IPS-15b (cell line): ENCODE measurements around the gene FAF1.
"Not testable (repeated sequence)": the region's sequence is repeated elsewhere in the genome, so short reads cannot be mapped to it uniquely, and the experiment has no call there.

Experiments used
- H3K27me3 ChIP-seq: one replicate; pipeline ENCODE4 v1.6.1; 2013; ENCODE audit warnings: low read length; ENCODE audit not compliant: control insufficient read depth, insufficient read depth
- H3K36me3 ChIP-seq: one replicate; pipeline ENCODE4 v1.6.1; 2013; ENCODE audit warnings: low read length; ENCODE audit not compliant: control insufficient read depth, insufficient read depth
- H3K4me1 ChIP-seq: one replicate; pipeline ENCODE4 v1.6.1; 2013; ENCODE audit warnings: mild to moderate bottlenecking, low read length; ENCODE audit not compliant: control insufficient read depth, insufficient read depth
- H3K4me3 ChIP-seq: one replicate; pipeline ENCODE4 v1.5.1; 2013; ENCODE audit warnings: low read depth, low read length
- H3K9ac ChIP-seq: one replicate; pipeline ENCODE4 v1.6.1; 2013; ENCODE audit warnings: low read depth, mild to moderate bottlenecking, low read length
- H3K9me3 ChIP-seq: one replicate; pipeline ENCODE4 v1.6.1; 2013; ENCODE audit warnings: mild to moderate bottlenecking, low read length; ENCODE audit not compliant: control insufficient read depth, insufficient read depth

Gene FAF1

DNA sequence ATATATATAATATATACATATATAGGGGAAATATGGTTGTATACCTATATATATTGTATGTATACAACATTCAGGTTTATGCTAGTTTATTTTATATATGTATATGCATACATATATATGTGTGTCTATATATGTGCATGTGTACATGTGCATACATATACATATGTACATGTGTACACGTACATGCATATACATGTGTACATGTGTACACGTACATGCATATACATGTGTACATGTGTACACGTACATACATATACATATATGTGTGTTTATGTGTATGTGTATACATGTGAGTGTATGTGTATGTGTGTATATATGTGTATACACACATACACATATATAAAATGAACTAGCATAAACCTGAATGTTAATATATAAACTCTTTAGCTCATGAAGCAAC is 220.9 kb downstream of the FAF1 start:
- Histone ChIP-seq H3K27me3 (no peaks in the 10 kb centered on the region), H3K9me3 (no peaks in the 10 kb centered on the region), H3K4me3 (no peak overlapping the region), H3K9ac (no peak overlapping the region), H3K4me1 (no peaks in the 10 kb centered on the region), H3K36me3 (no peaks in the 10 kb centered on the region)

DNA sequence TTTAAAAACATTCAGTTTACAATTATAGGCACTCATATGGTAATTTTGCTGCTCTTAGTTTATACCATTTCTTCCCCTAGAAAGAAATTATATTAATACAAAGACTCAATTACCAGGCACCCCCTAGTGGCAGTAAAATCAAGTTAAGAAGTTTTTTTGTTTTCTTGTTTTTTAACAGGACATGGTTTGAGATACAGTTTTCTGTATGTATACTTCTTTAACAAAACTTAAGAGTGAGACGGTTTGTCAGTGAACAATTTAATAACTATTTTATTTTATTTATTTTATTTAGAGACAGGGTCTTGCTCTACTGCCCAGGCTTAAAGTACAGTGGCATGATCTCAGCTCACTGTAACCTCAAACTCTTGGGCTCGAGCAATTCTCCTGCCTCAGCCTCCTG is 224.6 kb downstream of the FAF1 start:
- no peak overlapping the region for H3K4me3 ChIP-seq
- no peaks in the 10 kb centered on the region for H3K4me1 ChIP-seq
- H3K27me3 ChIP-seq, result no peaks in the 10 kb centered on the region
- H3K36me3 ChIP-seq, result no peaks in the 10 kb centered on the region
- no peaks in the 10 kb centered on the region for H3K9me3 ChIP-seq
- H3K9ac ChIP-seq, result no peak overlapping the region

DNA sequence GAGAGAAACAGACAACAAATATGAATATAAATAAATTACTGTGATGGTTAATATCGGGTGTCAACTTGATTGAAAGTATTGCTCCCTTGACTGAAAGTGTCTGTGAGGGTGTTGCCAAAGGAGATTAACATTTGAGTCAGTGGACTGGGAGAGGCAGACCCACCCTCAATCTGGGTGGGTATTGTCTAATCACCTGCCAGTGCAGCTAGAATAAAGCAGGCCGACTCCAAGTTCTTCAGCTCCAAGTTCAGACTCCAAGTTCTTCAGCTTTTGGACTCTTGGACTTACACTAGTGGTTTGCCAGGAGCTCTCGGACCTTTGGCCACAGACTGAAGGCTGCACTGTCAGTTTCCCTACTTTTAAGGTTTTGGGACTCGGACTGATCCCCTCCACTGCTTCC is 232.5 kb downstream of the FAF1 start:
- H3K27me3 ChIP-seq, H3K4me3 ChIP-seq, H3K9ac ChIP-seq, H3K36me3 ChIP-seq, H3K4me1 ChIP-seq, H3K9me3 ChIP-seq: not testable (repeated sequence)

DNA sequence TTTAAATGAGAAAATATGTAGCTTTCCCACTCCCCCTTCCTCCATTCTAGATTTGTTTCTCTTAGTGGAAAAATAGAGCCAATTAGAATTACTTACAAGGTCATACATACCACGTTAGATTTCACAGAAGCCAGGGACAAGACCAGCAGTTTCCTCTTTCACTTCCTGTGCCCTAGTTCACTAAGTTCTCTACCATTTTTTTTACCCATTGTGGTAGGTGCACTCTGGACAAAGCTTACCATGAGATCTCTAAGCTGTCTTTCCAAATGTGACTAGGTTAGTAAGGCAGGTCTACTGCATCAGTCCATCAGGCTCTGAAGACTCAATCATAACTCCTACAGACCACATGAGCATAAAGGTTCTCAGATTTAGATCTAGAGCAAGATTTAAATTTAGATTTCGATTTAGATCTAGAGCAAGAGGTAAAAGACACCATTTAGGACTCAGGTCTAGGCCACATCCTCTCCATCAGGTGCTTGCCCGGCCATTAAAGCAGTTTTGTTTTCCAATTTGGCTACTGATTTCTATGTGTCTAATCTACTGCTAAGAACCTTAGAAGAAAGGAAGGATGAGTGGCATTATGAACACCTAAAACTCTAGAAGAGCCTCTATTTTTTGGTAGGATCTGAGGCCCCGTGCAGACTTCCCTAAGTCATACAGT is 235.3 kb downstream of the FAF1 start:
- Histone ChIP-seq H3K36me3 (no peaks in the 10 kb centered on the region), H3K9ac (no peak overlapping the region), H3K4me3 (no peak overlapping the region), H3K4me1 (no peaks in the 10 kb centered on the region), H3K9me3 (no peaks in the 10 kb centered on the region), H3K27me3 (no peaks in the 10 kb centered on the region)

DNA sequence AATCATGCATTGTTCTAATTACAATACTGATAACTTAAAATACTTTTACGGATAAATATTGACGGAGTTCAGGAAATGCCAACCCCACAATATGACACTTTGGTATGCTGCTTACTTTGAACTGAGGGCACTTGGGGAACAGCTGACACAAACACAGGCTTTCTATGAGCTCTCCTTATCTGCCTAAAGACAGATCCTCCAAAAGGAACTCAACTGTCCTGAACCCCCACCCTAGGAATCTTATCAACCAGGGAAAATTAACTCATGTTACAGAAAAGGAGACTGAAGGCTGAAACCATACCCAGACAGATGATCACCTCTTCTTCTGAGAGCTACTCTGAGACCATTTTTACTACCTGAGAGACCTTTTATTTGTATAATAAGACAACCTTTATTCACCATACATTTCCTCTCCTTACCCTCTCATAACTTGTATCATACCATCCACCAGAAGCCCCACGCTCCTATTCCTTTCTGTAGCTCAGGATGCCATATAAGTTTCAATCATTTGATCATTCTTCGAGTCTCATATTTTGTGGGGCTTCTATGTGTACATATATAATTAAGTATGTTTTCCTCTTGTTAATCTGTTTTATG is 239.5 kb downstream of the FAF1 start:
- Histone ChIP-seq H3K27me3 (no peaks in the 10 kb centered on the region), H3K9me3 (no peaks in the 10 kb centered on the region), H3K4me3 (no peak overlapping the region), H3K4me1 (peaks cover 8% of the 10 kb centered on the region), H3K9ac (no peak overlapping the region), H3K36me3 (no peaks in the 10 kb centered on the region)

DNA sequence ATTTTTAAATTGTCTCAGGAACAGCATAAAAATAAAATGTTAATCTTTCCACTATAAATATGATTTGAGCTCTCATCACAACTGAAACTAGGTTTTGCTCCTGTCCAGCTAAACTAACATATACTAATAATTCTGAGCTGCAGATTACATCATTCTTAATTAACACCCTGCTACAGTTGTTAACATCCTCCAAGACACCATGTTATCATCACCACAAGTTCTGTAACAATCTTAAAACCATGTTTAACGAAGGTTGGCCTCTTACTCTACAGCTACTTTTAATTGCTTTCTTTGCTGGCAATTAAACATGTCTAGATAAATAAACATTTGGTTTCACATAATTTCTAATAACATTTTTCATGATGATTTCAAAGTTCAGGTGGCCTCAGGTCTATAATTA is 240.9 kb downstream of the FAF1 start:
- Histone ChIP-seq H3K4me3 (no peak overlapping the region), H3K36me3 (no peaks in the 10 kb centered on the region), H3K9ac (no peak overlapping the region), H3K4me1 (peaks cover 8% of the 10 kb centered on the region), H3K9me3 (no peaks in the 10 kb centered on the region), H3K27me3 (no peaks in the 10 kb centered on the region)

DNA sequence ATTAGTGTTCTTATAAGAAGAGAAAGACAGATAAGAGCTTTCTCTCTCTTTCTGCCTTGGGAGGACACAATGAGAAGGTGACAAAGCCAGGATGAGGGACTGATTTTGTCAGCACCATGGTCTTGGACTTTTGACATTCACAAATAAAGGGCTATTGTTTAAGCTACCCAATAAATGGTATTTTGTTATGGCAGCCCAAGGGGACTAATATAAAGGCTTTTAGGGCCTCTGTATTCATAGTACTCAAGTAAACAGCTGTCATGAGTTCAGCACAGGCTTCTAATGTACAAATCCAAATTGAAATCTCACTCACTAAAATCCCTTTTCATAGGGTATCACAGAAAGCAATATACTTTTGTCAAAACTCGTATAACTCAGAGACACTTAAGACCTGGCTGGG is 242.7 kb downstream of the FAF1 start:
- H3K4me1 ChIP-seq, result peaks cover 8% of the 10 kb centered on the region
- no peak overlapping the region for H3K9ac ChIP-seq
- H3K4me3 ChIP-seq, result no peak overlapping the region
- H3K36me3 ChIP-seq, result no peaks in the 10 kb centered on the region
- no peaks in the 10 kb centered on the region for H3K27me3 ChIP-seq
- no peaks in the 10 kb centered on the region for H3K9me3 ChIP-seq

DNA sequence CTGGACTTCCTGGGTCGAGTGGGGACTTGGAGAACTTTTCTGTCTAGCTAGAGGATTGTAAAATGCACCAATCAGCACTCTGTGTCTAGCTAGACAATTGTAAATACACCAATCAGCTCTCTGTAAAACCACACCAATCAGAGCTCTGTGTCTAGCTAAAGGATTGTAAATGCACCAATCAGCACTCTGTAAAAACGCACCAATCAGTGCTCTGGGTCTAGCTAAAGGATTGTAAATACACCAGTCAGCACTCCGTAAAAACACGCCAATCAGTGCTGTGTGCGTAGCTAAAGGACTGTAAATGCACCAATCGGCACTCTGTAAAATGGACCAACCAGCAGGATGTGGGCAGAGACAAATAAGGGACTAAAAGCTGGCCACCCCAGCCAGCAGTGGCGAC is 243.6 kb downstream of the FAF1 start:
- not testable (repeated sequence) for H3K9me3 ChIP-seq, H3K27me3 ChIP-seq, H3K9ac ChIP-seq, H3K4me1 ChIP-seq, H3K36me3 ChIP-seq, H3K4me3 ChIP-seq

DNA sequence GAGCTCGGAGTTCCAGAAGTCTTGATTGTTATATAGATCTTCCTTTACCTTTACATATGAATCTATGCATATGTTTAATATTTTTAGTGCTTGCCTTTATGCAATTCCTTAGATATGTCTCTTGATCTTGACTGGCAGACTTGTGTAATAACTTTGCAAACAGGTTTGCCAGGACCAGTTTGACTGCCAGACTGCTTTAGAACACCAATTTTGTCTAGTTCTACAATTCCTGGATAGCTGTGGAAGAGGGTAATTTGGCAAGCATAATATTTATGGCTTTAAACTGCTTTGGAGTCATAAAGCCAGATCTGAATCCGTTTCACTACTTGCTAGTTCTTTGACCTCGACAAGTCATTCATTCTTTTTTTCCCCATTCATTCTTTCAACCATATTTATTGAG is 250.0 kb downstream of the FAF1 start:
- Histone ChIP-seq H3K4me1 (peaks cover 10% of the 10 kb centered on the region), H3K36me3 (no peaks in the 10 kb centered on the region), H3K27me3 (no peaks in the 10 kb centered on the region), H3K9me3 (no peaks in the 10 kb centered on the region), H3K4me3 (no peak overlapping the region), H3K9ac (no peak overlapping the region)

DNA sequence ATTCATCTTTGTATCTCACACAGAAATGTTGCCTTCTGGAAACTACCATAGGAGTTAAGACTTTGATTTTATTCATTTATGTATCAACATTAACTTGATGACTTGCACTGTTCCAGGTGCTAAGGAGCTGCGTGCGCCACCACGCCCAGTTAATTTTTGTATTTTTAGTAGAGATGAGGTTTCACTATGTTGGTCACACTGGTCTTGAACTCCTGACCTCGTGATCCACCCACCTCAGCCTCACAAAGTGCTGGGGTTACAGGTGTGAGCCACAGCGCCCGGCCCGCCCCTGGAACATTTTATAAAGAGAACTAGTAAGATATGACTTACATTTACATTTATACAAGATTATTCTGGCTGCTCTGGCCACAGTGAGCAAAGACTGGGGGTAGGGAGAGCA is 252.2 kb downstream of the FAF1 start:
- H3K4me1 ChIP-seq, result peaks cover 20% of the 10 kb centered on the region
- H3K9ac ChIP-seq, result no peak overlapping the region
- no peaks in the 10 kb centered on the region for H3K27me3 ChIP-seq
- no peaks in the 10 kb centered on the region for H3K9me3 ChIP-seq
- H3K36me3 ChIP-seq, result no peaks in the 10 kb centered on the region
- H3K4me3 ChIP-seq, result no peak overlapping the region

DNA sequence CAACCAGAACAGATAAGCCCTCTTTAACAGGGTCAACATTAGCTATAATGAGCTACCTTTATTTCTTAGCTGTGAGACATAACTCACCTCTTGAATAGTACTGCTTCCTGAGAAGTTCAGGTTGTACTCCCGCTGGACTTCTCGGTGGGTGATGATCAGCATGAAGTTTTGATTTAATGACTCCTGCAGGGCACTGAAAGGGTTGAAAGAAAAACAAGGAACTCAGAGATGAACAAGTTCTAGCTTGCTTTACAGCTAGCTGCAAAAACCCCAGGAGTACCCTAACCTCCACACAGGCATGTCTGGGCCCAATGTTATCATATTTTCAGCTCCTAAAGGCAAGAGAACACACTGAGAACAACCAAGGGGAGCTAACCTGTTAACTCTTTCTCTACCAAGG is 254.4 kb downstream of the FAF1 start:
- Histone ChIP-seq H3K9me3 (no peaks in the 10 kb centered on the region), H3K9ac (no peak overlapping the region), H3K4me1 (peaks cover 31% of the 10 kb centered on the region), H3K27me3 (no peaks in the 10 kb centered on the region), H3K36me3 (no peaks in the 10 kb centered on the region), H3K4me3 (no peak overlapping the region)

DNA sequence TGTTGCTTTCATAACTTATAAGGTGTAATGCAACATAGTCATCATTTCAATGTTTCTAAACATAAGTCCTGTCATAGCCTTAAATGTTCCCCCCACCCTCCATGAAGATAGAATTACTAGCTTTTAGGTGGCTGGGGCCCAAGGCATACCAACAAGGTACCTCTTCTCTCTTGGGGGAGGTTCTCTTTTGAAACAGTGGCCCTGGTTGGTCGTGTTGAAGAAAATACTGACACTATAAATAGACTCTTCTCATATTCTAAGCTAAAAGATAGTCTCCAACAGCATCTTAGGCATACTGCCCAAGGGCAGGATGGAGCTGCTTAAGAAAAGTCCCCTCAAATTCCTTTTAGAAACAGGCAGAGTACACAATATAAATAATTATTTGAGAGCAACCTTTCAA is 255.0 kb downstream of the FAF1 start:
- Histone ChIP-seq H3K4me1 (peaks cover 31% of the 10 kb centered on the region), H3K9ac (no peak overlapping the region), H3K36me3 (no peaks in the 10 kb centered on the region), H3K9me3 (no peaks in the 10 kb centered on the region), H3K4me3 (no peak overlapping the region), H3K27me3 (no peaks in the 10 kb centered on the region)
